ENCODE measurements around the gene GNLY. TPM values are rescaled to one million over a fixed set of nuclear protein-coding genes. Genes with fewer than 3 reads are reported as not detected.

The GNLY gene
- total and polyA plus RNA-seq, 5 donors from 2014 or later: 2.4 to 10.9 (median 8.7) TPM

GRCh38 chr2:85681372-85681763, 12.8 kb upstream of the GNLY start:
- Mint-ChIP-seq H3K4me1 (peaks cover 0 to 9% (median 4%) of the 10 kb centered on the region in 4 donors), H3K27me3 (peaks cover 11% of the 10 kb centered on the region), H3K9me3 (no peaks in the 10 kb centered on the region), H3K27ac (no peak overlapping the region), H3K4me3 (no peak overlapping the region), H3K36me3 (no peaks in the 10 kb centered on the region)
- Histone ChIP-seq H3K27me3 (ENCODE audit: control insufficient read depth, insufficient read depth, low read length) (peaks cover 2% of the 10 kb centered on the region), H3K36me3 (ENCODE audit: control insufficient read depth, insufficient read depth, low read length) (no peaks in the 10 kb centered on the region), H3K9me3 (ENCODE audit: control insufficient read depth in 2 of 2, low read length in 2 of 2) (no peaks in the 10 kb centered on the region), H3K27ac (ENCODE audit: insufficient read depth, low read length, poor library complexity, severe bottlenecking) (no peak overlapping the region), H3K4me3 (ENCODE audit: low read depth, low read length) (no peak overlapping the region), H3K4me1 (ENCODE audit: control insufficient read depth, insufficient read depth, low read length, poor library complexity, severe bottlenecking) (peaks cover 6% of the 10 kb centered on the region)
- ATAC-seq (ENCODE audit: low read depth in 2 of 2): no peak
- DNase-seq: no peak

- Mint-ChIP-seq H3K27me3 (peaks cover 12% of the 10 kb centered on the region), H3K4me1 (peaks cover 0 to 9% (median 4%) of the 10 kb centered on the region in 4 donors), H3K27ac (no peak overlapping the region), H3K36me3 (no peaks in the 10 kb centered on the region), H3K9me3 (no peaks in the 10 kb centered on the region), H3K4me3 (no peak overlapping the region)
- peaks cover 6% of the 10 kb centered on the region for H3K4me1 ChIP-seq (ENCODE audit: control insufficient read depth, insufficient read depth, low read length, poor library complexity, severe bottlenecking)
- H3K27ac ChIP-seq (ENCODE audit: insufficient read depth, low read length, poor library complexity, severe bottlenecking): no peak overlapping the region
- DNase-seq (no peak), ATAC-seq (ENCODE audit: low read depth in 2 of 2) (no peak)
- H3K4me3 ChIP-seq (ENCODE audit: low read depth, low read length): no peak overlapping the region
- H3K36me3 ChIP-seq (ENCODE audit: control insufficient read depth, insufficient read depth, low read length): no peaks in the 10 kb centered on the region
- peaks cover 2% of the 10 kb centered on the region for H3K27me3 ChIP-seq (ENCODE audit: control insufficient read depth, insufficient read depth, low read length)
- H3K9me3 ChIP-seq (ENCODE audit: control insufficient read depth in 2 of 2, low read length in 2 of 2): no peaks in the 10 kb centered on the region
Measured at GRCh38 chr2:85681776-85682175, 12.4 kb upstream of the GNLY start.

DNA sequence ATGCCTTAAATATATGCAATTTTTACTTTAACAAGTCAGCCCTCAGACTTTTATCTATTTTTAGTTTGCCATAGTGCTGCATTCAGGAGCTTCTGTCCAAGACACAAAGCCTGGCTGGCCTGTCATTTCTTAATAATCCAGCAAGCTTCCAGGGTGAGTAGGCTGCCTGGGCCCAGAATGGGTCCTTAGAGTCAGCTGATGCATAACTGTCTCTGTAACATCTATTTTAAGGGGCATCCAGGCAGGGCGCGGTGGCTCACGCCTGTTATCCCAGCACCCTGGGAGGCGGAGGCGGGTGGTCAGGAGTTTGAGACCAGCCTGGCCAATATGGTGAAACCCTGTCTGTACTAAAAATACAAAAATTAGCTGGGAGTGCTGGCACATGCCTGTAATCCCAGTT, 11.8 kb upstream of the GNLY start:
- no peak overlapping the region for H3K27ac ChIP-seq (ENCODE audit: insufficient read depth, low read length, poor library complexity, severe bottlenecking)
- Mint-ChIP-seq H3K27me3 (peaks cover 12% of the 10 kb centered on the region), H3K4me3 (no peak overlapping the region), H3K36me3 (no peaks in the 10 kb centered on the region), H3K27ac (no peak overlapping the region), H3K4me1 (peaks cover 0 to 9% (median 4%) of the 10 kb centered on the region in 4 donors), H3K9me3 (no peaks in the 10 kb centered on the region)
- peaks cover 6% of the 10 kb centered on the region for H3K4me1 ChIP-seq (ENCODE audit: control insufficient read depth, insufficient read depth, low read length, poor library complexity, severe bottlenecking)
- no peaks in the 10 kb centered on the region for H3K9me3 ChIP-seq (ENCODE audit: control insufficient read depth in 2 of 2, low read length in 2 of 2)
- no peak for ATAC-seq (ENCODE audit: low read depth in 2 of 2)
- H3K27me3 ChIP-seq (ENCODE audit: control insufficient read depth, insufficient read depth, low read length): peaks cover 2% of the 10 kb centered on the region
- H3K36me3 ChIP-seq (ENCODE audit: control insufficient read depth, insufficient read depth, low read length): no peaks in the 10 kb centered on the region
- DNase-seq: no peak
- no peak overlapping the region for H3K4me3 ChIP-seq (ENCODE audit: low read depth, low read length)

DNA sequence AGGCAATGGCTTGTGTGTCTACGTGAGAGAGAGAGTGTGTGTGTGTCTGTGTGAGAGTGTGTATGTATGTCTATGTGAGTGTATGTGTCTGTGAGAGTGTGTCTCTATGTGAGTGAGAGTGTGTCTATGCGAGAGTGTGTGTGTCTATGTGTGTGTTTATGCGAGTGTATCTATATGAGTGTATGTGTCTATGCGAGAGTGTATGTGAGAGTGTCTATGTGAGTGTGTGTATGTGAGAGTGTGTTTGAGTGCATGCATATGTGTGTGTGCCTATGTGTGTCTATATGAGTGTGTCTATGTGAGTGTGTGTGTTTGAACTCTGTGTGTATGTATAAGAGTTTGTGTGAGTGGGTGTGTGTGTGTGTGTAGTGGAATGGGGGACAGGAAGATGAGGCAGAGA, 9.8 kb upstream of the GNLY start:
- no peaks in the 10 kb centered on the region for H3K36me3 ChIP-seq (ENCODE audit: control insufficient read depth, insufficient read depth, low read length)
- DNase-seq (no peak), ATAC-seq (ENCODE audit: low read depth in 2 of 2) (no peak)
- no peak overlapping the region for H3K4me3 ChIP-seq (ENCODE audit: low read depth, low read length)
- peaks cover 2% of the 10 kb centered on the region for H3K27me3 ChIP-seq (ENCODE audit: control insufficient read depth, insufficient read depth, low read length)
- no peaks in the 10 kb centered on the region for H3K9me3 ChIP-seq (ENCODE audit: control insufficient read depth in 2 of 2, low read length in 2 of 2)
- no peak overlapping the region for H3K27ac Mint-ChIP-seq
- H3K9me3 Mint-ChIP-seq: no peaks in the 10 kb centered on the region
- H3K27me3 Mint-ChIP-seq: peaks cover 8% of the 10 kb centered on the region
- no peak overlapping the region for H3K4me3 Mint-ChIP-seq
- H3K27ac ChIP-seq (ENCODE audit: insufficient read depth, low read length, poor library complexity, severe bottlenecking): no peak overlapping the region
- peaks cover under 1% of the 10 kb centered on the region for H3K4me1 ChIP-seq (ENCODE audit: control insufficient read depth, insufficient read depth, low read length, poor library complexity, severe bottlenecking)
- H3K36me3 Mint-ChIP-seq: no peaks in the 10 kb centered on the region
- H3K4me1 Mint-ChIP-seq: peaks cover 0 to 2% (median 2%) of the 10 kb centered on the region in 4 donors

- H3K4me3 ChIP-seq (ENCODE audit: low read depth, low read length): no peak overlapping the region
- no peaks in the 10 kb centered on the region for H3K36me3 Mint-ChIP-seq
- no peak for DNase-seq
- H3K27me3 ChIP-seq (ENCODE audit: control insufficient read depth, insufficient read depth, low read length): peaks cover 2% of the 10 kb centered on the region
- no peaks in the 10 kb centered on the region for H3K36me3 ChIP-seq (ENCODE audit: control insufficient read depth, insufficient read depth, low read length)
- no peak overlapping the region for H3K27ac ChIP-seq (ENCODE audit: insufficient read depth, low read length, poor library complexity, severe bottlenecking)
- H3K9me3 ChIP-seq (ENCODE audit: control insufficient read depth in 2 of 2, low read length in 2 of 2): no peaks in the 10 kb centered on the region
- peaks cover 8% of the 10 kb centered on the region for H3K27me3 Mint-ChIP-seq
- no peaks in the 10 kb centered on the region for H3K4me1 ChIP-seq (ENCODE audit: control insufficient read depth, insufficient read depth, low read length, poor library complexity, severe bottlenecking)
- H3K27ac Mint-ChIP-seq: no peak overlapping the region
- H3K9me3 Mint-ChIP-seq: no peaks in the 10 kb centered on the region
- peaks cover 0 to 2% (median 0%) of the 10 kb centered on the region in 4 donors for H3K4me1 Mint-ChIP-seq
- no peak for ATAC-seq (ENCODE audit: low read depth in 2 of 2)
- H3K4me3 Mint-ChIP-seq: no peak overlapping the region
Measured at GRCh38 chr2:85684806-85685205, 9.4 kb upstream of the GNLY start.

GRCh38 chr2:85690932-85691331, 3.2 kb upstream of the GNLY start:
- H3K27ac ChIP-seq (ENCODE audit: insufficient read depth, low read length, poor library complexity, severe bottlenecking): no peak overlapping the region
- peaks cover 0 to 2% (median 0%) of the 10 kb centered on the region in 4 donors for H3K4me1 Mint-ChIP-seq
- no peak for ATAC-seq (ENCODE audit: low read depth in 2 of 2)
- H3K36me3 Mint-ChIP-seq: no peaks in the 10 kb centered on the region
- no peak overlapping the region for H3K4me3 Mint-ChIP-seq
- H3K4me3 ChIP-seq (ENCODE audit: low read depth, low read length): no peak overlapping the region
- no peak for DNase-seq
- H3K9me3 Mint-ChIP-seq: no peaks in the 10 kb centered on the region
- H3K27me3 Mint-ChIP-seq: peaks cover 5% of the 10 kb centered on the region
- H3K9me3 ChIP-seq (ENCODE audit: control insufficient read depth in 2 of 2, low read length in 2 of 2): no peaks in the 10 kb centered on the region
- H3K27ac Mint-ChIP-seq: peak overlapping the region in 1 of 3 donors; percentile 40
- H3K4me1 ChIP-seq (ENCODE audit: control insufficient read depth, insufficient read depth, low read length, poor library complexity, severe bottlenecking): no peaks in the 10 kb centered on the region
- no peaks in the 10 kb centered on the region for H3K27me3 ChIP-seq (ENCODE audit: control insufficient read depth, insufficient read depth, low read length)
- H3K36me3 ChIP-seq (ENCODE audit: control insufficient read depth, insufficient read depth, low read length): no peaks in the 10 kb centered on the region

GRCh38 chr2:85692039-85692645, 2.0 kb upstream of the GNLY start:
- H3K27ac Mint-ChIP-seq: no peak overlapping the region
- no peaks in the 10 kb centered on the region for H3K27me3 ChIP-seq (ENCODE audit: control insufficient read depth, insufficient read depth, low read length)
- H3K9me3 ChIP-seq (ENCODE audit: control insufficient read depth in 2 of 2, low read length in 2 of 2): no peaks in the 10 kb centered on the region
- no peak overlapping the region for H3K27ac ChIP-seq (ENCODE audit: insufficient read depth, low read length, poor library complexity, severe bottlenecking)
- H3K4me1 Mint-ChIP-seq: peaks cover 0 to 2% (median 0%) of the 10 kb centered on the region in 4 donors
- no peak for ATAC-seq (ENCODE audit: low read depth in 2 of 2)
- no peaks in the 10 kb centered on the region for H3K36me3 Mint-ChIP-seq
- no peaks in the 10 kb centered on the region for H3K27me3 Mint-ChIP-seq
- no peak for DNase-seq
- H3K36me3 ChIP-seq (ENCODE audit: control insufficient read depth, insufficient read depth, low read length): no peaks in the 10 kb centered on the region
- H3K9me3 Mint-ChIP-seq: no peaks in the 10 kb centered on the region
- H3K4me3 ChIP-seq (ENCODE audit: low read depth, low read length): no peak overlapping the region
- peak overlapping the region in 1 of 4 donors; percentile 17 for H3K4me3 Mint-ChIP-seq
- no peaks in the 10 kb centered on the region for H3K4me1 ChIP-seq (ENCODE audit: control insufficient read depth, insufficient read depth, low read length, poor library complexity, severe bottlenecking)

- Histone ChIP-seq H3K36me3 (ENCODE audit: control insufficient read depth, insufficient read depth, low read length) (no peaks in the 10 kb centered on the region), H3K27ac (ENCODE audit: insufficient read depth, low read length, poor library complexity, severe bottlenecking) (no peak overlapping the region), H3K27me3 (ENCODE audit: control insufficient read depth, insufficient read depth, low read length) (no peaks in the 10 kb centered on the region), H3K9me3 (ENCODE audit: control insufficient read depth in 2 of 2, low read length in 2 of 2) (no peaks in the 10 kb centered on the region), H3K4me1 (ENCODE audit: control insufficient read depth, insufficient read depth, low read length, poor library complexity, severe bottlenecking) (no peaks in the 10 kb centered on the region), H3K4me3 (ENCODE audit: low read depth, low read length) (no peak overlapping the region)
- Mint-ChIP-seq H3K9me3 (no peaks in the 10 kb centered on the region), H3K36me3 (no peaks in the 10 kb centered on the region), H3K27ac (no peak overlapping the region), H3K27me3 (no peaks in the 10 kb centered on the region), H3K4me3 (no peak overlapping the region), H3K4me1 (peaks cover 0 to 2% (median 0%) of the 10 kb centered on the region in 4 donors)
- ATAC-seq (ENCODE audit: low read depth in 2 of 2) (no peak), DNase-seq (no peak)
Measured at GRCh38 chr2:85695121-85695520, 963 bp downstream of the GNLY start.

All from CD4-positive, CD25-positive, alpha-beta regulatory T cell (primary cell).